GM12892 (cell line): ENCODE data around the gene OGG1.

Source experiments
- POLR2A ChIP-seq: IDR thresholded peaks from 2 replicates; pipeline ENCODE4 v1.6.1; 2011; ENCODE audit warnings: low read depth, low read length, control low read depth
- POLR2AphosphoS5 ChIP-seq: IDR thresholded peaks from 2 replicates; pipeline ENCODE4 v1.6.1; 2011; ENCODE audit warnings: low read depth, low read length, control low read depth

DNA sequence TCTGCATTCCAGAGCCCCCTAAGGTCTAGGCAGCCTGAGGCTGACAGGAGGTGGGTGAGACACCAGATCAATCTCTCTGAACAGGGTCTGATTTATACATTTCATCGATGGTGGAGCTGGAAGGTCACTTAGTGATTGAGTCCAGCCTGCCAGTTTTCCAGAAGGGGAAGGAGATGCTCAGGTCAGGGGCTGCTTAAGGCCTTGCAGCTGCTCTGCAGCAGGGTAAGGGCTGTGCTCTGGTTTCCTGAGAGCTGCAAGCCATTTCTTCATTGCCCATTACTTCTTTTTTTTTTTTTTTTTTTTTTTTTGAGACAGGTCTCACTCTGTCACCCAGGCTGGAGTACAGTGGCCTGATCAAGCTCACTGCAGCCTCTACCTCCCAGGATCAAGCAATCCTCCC is 31.8 kb downstream of the OGG1 start:
- TF ChIP-seq POLR2AphosphoS5 (no peak), POLR2A (no peak)
